ENCODE data around the gene ACADS.
"Not testable (repeated sequence)": the region's sequence is repeated elsewhere in the genome, so short reads cannot be mapped to it uniquely, and the experiment has no call there.

The ACADS gene

DNA sequence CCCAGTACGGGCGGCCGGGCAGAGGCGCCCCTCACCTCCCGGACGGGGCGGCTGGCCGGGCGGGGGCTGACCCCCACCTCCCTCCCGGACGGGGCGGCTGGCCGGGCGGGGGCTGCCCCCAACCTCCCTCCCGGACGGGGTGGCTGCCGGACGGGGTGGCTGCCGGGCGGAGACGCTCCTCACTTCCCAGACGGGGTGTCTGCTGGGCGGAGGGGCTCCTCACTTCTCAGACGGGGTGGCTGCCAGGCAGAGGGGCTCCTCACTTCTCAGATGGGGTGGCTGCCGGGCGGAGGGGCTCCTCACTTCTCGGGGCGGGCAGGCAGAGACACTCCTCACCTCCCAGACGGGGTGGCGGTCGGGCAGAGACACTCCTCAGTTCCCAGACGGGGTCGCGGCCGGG is 6.6 kb downstream of the ACADS start:
- H3K9ac ChIP-seq (ENCODE audit: low read depth, low read length); H3K27me3 ChIP-seq (ENCODE audit: control insufficient read depth, insufficient read depth, low read length); H3K4me3 ChIP-seq (ENCODE audit: low read depth, low read length); H3K4me1 ChIP-seq (ENCODE audit: control insufficient read depth, insufficient read depth, low read length); H3K27ac ChIP-seq (ENCODE audit: low read depth, low read length); H3K9me3 ChIP-seq (ENCODE audit: control insufficient read depth, insufficient read depth, low read length); H3K36me3 ChIP-seq (ENCODE audit: control insufficient read depth, insufficient read depth, low read length): not testable (repeated sequence)

- Histone ChIP-seq H3K36me3 (ENCODE audit: control insufficient read depth, insufficient read depth, low read length) (no peaks in the 10 kb centered on the region), H3K27me3 (ENCODE audit: control insufficient read depth, insufficient read depth, low read length) (no peaks in the 10 kb centered on the region), H3K4me3 (ENCODE audit: low read depth, low read length) (no peak overlapping the region), H3K9ac (ENCODE audit: low read depth, low read length) (no peak overlapping the region), H3K4me1 (ENCODE audit: control insufficient read depth, insufficient read depth, low read length) (no peaks in the 10 kb centered on the region), H3K9me3 (ENCODE audit: control insufficient read depth, insufficient read depth, low read length) (no peaks in the 10 kb centered on the region), H3K27ac (ENCODE audit: low read depth, low read length) (no peak overlapping the region)
Observed at GRCh38 chr12:120733574-120733973, 7.9 kb downstream of the ACADS start.

GRCh38 chr12:120734210-120734609 is 8.6 kb downstream of the ACADS start:
- Histone ChIP-seq H3K9ac (ENCODE audit: low read depth, low read length) (no peak overlapping the region), H3K36me3 (ENCODE audit: control insufficient read depth, insufficient read depth, low read length) (no peaks in the 10 kb centered on the region), H3K4me1 (ENCODE audit: control insufficient read depth, insufficient read depth, low read length) (no peaks in the 10 kb centered on the region), H3K27ac (ENCODE audit: low read depth, low read length) (no peak overlapping the region), H3K4me3 (ENCODE audit: low read depth, low read length) (no peak overlapping the region), H3K27me3 (ENCODE audit: control insufficient read depth, insufficient read depth, low read length) (no peaks in the 10 kb centered on the region), H3K9me3 (ENCODE audit: control insufficient read depth, insufficient read depth, low read length) (no peaks in the 10 kb centered on the region)

- Histone ChIP-seq H3K4me1 (ENCODE audit: control insufficient read depth, insufficient read depth, low read length) (no peaks in the 10 kb centered on the region), H3K9ac (ENCODE audit: low read depth, low read length) (no peak overlapping the region), H3K36me3 (ENCODE audit: control insufficient read depth, insufficient read depth, low read length) (no peaks in the 10 kb centered on the region), H3K9me3 (ENCODE audit: control insufficient read depth, insufficient read depth, low read length) (no peaks in the 10 kb centered on the region), H3K27ac (ENCODE audit: low read depth, low read length) (no peak overlapping the region), H3K27me3 (ENCODE audit: control insufficient read depth, insufficient read depth, low read length) (no peaks in the 10 kb centered on the region), H3K4me3 (ENCODE audit: low read depth, low read length) (no peak overlapping the region)
Observed at GRCh38 chr12:120735181-120735580, 9.6 kb downstream of the ACADS start.

- no peaks in the 10 kb centered on the region for H3K4me1 ChIP-seq (ENCODE audit: control insufficient read depth, insufficient read depth, low read length)
- no peaks in the 10 kb centered on the region for H3K36me3 ChIP-seq (ENCODE audit: control insufficient read depth, insufficient read depth, low read length)
- H3K9ac ChIP-seq (ENCODE audit: low read depth, low read length), result no peak overlapping the region
- no peak overlapping the region for H3K27ac ChIP-seq (ENCODE audit: low read depth, low read length)
- no peak overlapping the region for H3K4me3 ChIP-seq (ENCODE audit: low read depth, low read length)
- no peaks in the 10 kb centered on the region for H3K27me3 ChIP-seq (ENCODE audit: control insufficient read depth, insufficient read depth, low read length)
- H3K9me3 ChIP-seq (ENCODE audit: control insufficient read depth, insufficient read depth, low read length), result no peaks in the 10 kb centered on the region
Observed at GRCh38 chr12:120736404-120737331, 11.0 kb downstream of the ACADS start.

GRCh38 chr12:120737557-120738251 is 12.1 kb downstream of the ACADS start:
- Histone ChIP-seq H3K4me3 (ENCODE audit: low read depth, low read length) (no peak overlapping the region), H3K36me3 (ENCODE audit: control insufficient read depth, insufficient read depth, low read length) (no peaks in the 10 kb centered on the region), H3K9me3 (ENCODE audit: control insufficient read depth, insufficient read depth, low read length) (no peaks in the 10 kb centered on the region), H3K9ac (ENCODE audit: low read depth, low read length) (no peak overlapping the region), H3K27ac (ENCODE audit: low read depth, low read length) (no peak overlapping the region), H3K27me3 (ENCODE audit: control insufficient read depth, insufficient read depth, low read length) (no peaks in the 10 kb centered on the region), H3K4me1 (ENCODE audit: control insufficient read depth, insufficient read depth, low read length) (no peaks in the 10 kb centered on the region)

DNA sequence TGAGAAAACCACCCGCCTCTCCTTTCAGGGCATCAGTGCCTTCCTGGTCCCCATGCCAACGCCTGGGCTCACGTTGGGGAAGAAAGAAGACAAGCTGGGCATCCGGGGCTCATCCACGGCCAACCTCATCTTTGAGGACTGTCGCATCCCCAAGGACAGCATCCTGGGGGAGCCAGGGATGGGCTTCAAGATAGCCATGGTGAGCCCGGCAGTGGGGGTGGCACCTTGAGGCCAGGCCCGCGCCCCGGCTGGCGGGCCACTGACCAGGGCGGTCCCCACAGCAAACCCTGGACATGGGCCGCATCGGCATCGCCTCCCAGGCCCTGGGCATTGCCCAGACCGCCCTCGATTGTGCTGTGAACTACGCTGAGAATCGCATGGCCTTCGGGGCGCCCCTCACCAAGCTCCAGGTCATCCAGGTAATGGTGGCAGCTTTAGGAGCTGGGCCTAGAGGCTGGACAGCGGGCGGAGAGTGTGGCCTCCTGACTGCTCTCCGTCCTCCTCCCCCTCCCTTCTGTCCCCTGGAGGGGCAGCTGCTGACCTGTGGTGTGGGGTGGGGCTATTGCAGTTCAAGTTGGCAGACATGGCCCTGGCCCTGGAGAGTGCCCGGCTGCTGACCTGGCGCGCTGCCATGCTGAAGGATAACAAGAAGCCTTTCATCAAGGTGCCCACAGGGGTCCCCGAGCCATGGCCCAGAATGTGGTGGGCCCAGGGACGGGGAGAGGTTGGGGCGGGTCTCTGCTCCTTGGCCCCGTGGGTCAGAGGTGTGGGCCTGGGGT is 12.8 kb downstream of the ACADS start:
- no peaks in the 10 kb centered on the region for H3K9me3 ChIP-seq (ENCODE audit: control insufficient read depth, insufficient read depth, low read length)
- H3K36me3 ChIP-seq (ENCODE audit: control insufficient read depth, insufficient read depth, low read length), result no peaks in the 10 kb centered on the region
- H3K4me3 ChIP-seq (ENCODE audit: low read depth, low read length), result no peak overlapping the region
- no peaks in the 10 kb centered on the region for H3K4me1 ChIP-seq (ENCODE audit: control insufficient read depth, insufficient read depth, low read length)
- H3K27ac ChIP-seq (ENCODE audit: low read depth, low read length), result no peak overlapping the region
- H3K27me3 ChIP-seq (ENCODE audit: control insufficient read depth, insufficient read depth, low read length), result no peaks in the 10 kb centered on the region
- H3K9ac ChIP-seq (ENCODE audit: low read depth, low read length), result no peak overlapping the region

- Histone ChIP-seq H3K27me3 (ENCODE audit: control insufficient read depth, insufficient read depth, low read length) (no peaks in the 10 kb centered on the region), H3K9me3 (ENCODE audit: control insufficient read depth, insufficient read depth, low read length) (no peaks in the 10 kb centered on the region), H3K4me3 (ENCODE audit: low read depth, low read length) (no peak overlapping the region), H3K36me3 (ENCODE audit: control insufficient read depth, insufficient read depth, low read length) (no peaks in the 10 kb centered on the region), H3K4me1 (ENCODE audit: control insufficient read depth, insufficient read depth, low read length) (no peaks in the 10 kb centered on the region), H3K9ac (ENCODE audit: low read depth, low read length) (no peak overlapping the region), H3K27ac (ENCODE audit: low read depth, low read length) (no peak overlapping the region)
Observed at GRCh38 chr12:120739031-120739762, 13.6 kb downstream of the ACADS start.

DNA sequence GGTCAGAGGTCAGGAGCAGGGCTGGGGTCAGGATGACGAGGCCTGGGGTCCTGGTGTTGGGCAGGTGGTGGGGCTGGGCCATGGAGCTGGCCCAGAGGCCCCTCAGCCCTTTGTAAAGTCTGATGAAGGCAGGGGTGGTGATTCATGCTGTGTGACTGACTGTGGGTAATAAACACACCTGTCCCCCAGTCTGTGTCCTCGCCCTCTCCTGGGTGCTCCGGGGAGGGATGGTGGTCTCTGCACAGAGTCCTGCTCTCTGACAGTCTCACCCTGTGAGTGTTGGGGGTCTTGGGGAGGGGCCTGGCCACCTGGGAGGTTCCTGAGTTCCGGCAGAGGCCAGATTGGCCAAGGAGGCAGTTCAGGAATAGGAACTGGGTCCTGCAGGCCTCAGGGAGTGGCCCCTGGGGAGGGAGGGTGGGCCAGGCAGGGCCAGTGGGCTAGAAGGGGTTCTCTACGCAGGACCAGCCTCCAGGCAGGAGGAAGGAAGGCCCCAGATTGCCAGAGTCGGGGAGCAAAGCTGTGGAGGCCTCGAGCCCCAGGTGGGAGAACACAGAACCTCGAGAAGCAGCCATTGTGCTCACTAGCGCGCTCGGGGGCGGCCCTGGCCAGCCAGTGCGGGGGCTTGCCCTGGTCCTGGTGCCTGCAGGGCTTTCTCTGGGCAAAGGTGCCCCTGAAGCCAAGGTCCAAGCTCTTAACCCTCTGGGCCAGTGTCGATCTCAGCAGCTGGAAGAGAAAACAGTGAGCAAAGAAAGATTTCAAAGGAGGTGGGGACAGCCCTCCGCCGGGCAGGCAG is 14.4 kb downstream of the ACADS start:
- H3K9me3 ChIP-seq (ENCODE audit: control insufficient read depth, insufficient read depth, low read length), result no peaks in the 10 kb centered on the region
- no peak overlapping the region for H3K9ac ChIP-seq (ENCODE audit: low read depth, low read length)
- H3K36me3 ChIP-seq (ENCODE audit: control insufficient read depth, insufficient read depth, low read length), result no peaks in the 10 kb centered on the region
- no peak overlapping the region for H3K27ac ChIP-seq (ENCODE audit: low read depth, low read length)
- H3K4me3 ChIP-seq (ENCODE audit: low read depth, low read length), result no peak overlapping the region
- H3K27me3 ChIP-seq (ENCODE audit: control insufficient read depth, insufficient read depth, low read length), result no peaks in the 10 kb centered on the region
- H3K4me1 ChIP-seq (ENCODE audit: control insufficient read depth, insufficient read depth, low read length), result no peaks in the 10 kb centered on the region

- Histone ChIP-seq H3K27ac (ENCODE audit: low read depth, low read length) (no peak overlapping the region), H3K27me3 (ENCODE audit: control insufficient read depth, insufficient read depth, low read length) (no peaks in the 10 kb centered on the region), H3K36me3 (ENCODE audit: control insufficient read depth, insufficient read depth, low read length) (no peaks in the 10 kb centered on the region), H3K4me3 (ENCODE audit: low read depth, low read length) (no peak overlapping the region), H3K9me3 (ENCODE audit: control insufficient read depth, insufficient read depth, low read length) (no peaks in the 10 kb centered on the region), H3K4me1 (ENCODE audit: control insufficient read depth, insufficient read depth, low read length) (no peaks in the 10 kb centered on the region), H3K9ac (ENCODE audit: low read depth, low read length) (no peak overlapping the region)
Observed at GRCh38 chr12:120740871-120741270, 15.2 kb downstream of the ACADS start.
